Jurkat, Clone E6-1 (cell line): ENCODE measurements around the gene IFITM5.
"Not testable (repeated sequence)": the region's sequence is repeated elsewhere in the genome, so short reads cannot be mapped to it uniquely, and the experiment has no call there.

Experiments used
- DNase-seq: peaks from one replicate; pipeline ENCODE4 v3.0.0-alpha.2; 2011; ENCODE audit warnings: low read depth, low spot score
- H3K4me3 ChIP-seq: 2 replicates; pipeline ENCODE4 v1.5.1; 2011; ENCODE audit warnings: mild to moderate bottlenecking, low read length, control low read depth, moderate library complexity

Gene IFITM5

GRCh38 chr11:314554-314875, 15.2 kb upstream of the IFITM5 start:
- DNase-seq: not testable (repeated sequence)
- H3K4me3 ChIP-seq: peak overlapping the region; percentile 56

GRCh38 chr11:313787-314553, 14.6 kb upstream of the IFITM5 start, which contains the start of gene IFITM1:
IFITM1 (plus strand) TSS chr11:314040; CDS start chr11:314171, 131 bp downstream.
- peak; percentile 82 for DNase-seq
- H3K4me3 ChIP-seq: peak within 1 kb of the TSS; percentile 56

- H3K4me3 ChIP-seq: peak overlapping the region; percentile 56
Measured at GRCh38 chr11:313304-313786, 14.0 kb upstream of the IFITM5 start.

GRCh38 chr11:312092-312816, 12.9 kb upstream of the IFITM5 start:
- DNase-seq: no peak
- no peak overlapping the region for H3K4me3 ChIP-seq

More at GRCh38 chr11:313304-313786, 14.0 kb upstream of the IFITM5 start:
- DNase-seq: no peak

GRCh38 chr11:311013-311748, 11.9 kb upstream of the IFITM5 start:
- H3K4me3 ChIP-seq, DNase-seq: not testable (repeated sequence)

- DNase-seq, H3K4me3 ChIP-seq: not testable (repeated sequence)
Measured at GRCh38 chr11:309979-310572, 10.8 kb upstream of the IFITM5 start.

GRCh38 chr11:308740-309665, 9.7 kb upstream of the IFITM5 start:
- DNase-seq, H3K4me3 ChIP-seq: not testable (repeated sequence)

DNA sequence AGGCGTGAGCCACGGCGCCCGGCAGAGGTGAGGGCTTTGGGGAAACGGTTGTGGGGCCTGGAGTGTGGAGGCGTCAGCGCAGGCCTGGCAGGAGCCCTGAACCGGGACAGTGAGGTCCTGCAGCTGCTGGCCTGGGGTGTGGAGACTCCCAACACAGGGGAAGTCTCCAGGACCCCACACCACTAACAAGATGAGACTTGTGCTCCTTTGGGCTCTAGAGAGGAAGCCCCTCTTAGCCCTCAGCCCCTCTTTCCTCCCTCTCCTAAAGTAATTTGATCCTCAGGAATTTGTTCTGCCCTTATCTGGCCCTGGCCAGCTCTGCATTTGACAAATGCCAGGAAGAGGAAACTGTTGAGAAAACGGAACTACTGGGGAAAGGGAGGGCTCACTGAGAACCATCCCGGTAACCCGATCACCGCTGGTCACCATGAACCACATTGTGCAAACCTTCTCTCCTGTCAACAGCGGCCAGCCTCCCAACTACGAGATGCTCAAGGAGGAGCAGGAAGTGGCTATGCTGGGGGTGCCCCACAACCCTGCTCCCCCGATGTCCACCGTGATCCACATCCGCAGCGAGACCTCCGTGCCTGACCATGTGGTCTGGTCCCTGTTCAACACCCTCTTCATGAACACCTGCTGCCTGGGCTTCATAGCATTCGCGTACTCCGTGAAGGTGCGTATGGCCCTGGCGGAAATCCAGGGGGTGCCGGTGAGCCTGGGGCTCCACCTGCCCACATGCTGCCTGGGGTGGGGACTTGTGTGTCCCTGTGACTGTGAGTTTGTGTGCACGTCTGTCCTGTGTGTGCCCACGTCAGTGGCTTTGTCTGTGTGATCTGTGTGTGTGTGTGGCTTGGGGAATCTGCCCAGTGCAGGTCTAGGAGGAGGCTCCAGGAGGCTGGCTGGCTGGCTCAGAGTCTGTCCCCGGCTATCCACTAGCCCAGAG, 8.7 kb upstream of the IFITM5 start, which contains the start of gene IFITM2:
Gene IFITM2 (plus strand): TSS at position 51 of the 943 bp plus-strand sequence. CDS start 377 bp downstream, at position 428.
- not testable (repeated sequence) for DNase-seq
- peak within 1 kb of the TSS; percentile 58 for H3K4me3 ChIP-seq

- no peak overlapping the region for H3K4me3 ChIP-seq
- DNase-seq: no peak
Measured at GRCh38 chr11:306645-307371, 7.5 kb upstream of the IFITM5 start.

GRCh38 chr11:305844-306211, 6.5 kb upstream of the IFITM5 start:
- no peak for DNase-seq
- H3K4me3 ChIP-seq: no peak overlapping the region

DNA sequence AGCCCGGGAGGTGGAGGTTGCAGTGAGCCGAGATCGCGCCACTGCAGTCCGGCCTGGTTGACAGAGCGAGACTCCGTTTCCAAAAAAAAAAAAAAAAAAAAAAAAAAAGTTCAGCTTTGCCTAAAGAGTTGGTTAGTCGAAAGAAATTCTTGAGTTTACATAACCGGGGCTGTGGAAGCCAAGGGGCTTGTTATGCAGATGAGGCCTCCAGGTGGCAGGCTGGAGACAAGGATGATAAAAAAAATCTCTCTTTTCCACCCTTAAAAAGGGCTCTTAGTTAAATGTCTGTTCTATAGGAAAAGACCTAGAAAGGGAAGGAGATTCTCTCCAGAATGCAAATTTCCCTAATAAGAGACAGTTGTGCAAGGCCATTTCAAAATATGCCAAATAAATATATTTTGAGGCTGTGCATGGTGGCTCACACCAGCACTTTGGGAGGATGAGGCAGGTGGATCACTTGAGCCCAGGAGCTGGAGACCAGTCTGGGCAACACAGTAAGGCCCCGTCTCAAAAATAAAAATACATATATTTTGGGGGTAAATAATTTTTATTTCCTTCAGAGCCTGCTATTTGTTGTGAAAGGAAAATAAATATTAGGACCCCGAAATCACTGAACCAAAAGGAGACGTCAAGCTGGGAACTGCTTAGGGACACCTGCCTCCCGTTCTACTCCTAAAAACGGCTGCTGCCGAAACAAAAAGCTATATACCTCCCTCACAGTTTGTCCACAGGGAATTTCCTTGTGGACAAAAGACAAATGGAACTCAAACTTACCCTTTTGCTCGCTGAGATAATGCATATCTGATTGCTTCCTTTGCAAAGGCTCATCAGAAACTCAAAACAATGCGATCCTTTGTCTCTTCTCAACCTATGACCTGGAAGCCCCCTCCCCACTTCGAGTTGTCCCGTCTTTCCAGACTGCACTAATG, 5.9 kb upstream of the IFITM5 start:
- DNase-seq: peak; percentile 60
- no peak overlapping the region for H3K4me3 ChIP-seq

DNA sequence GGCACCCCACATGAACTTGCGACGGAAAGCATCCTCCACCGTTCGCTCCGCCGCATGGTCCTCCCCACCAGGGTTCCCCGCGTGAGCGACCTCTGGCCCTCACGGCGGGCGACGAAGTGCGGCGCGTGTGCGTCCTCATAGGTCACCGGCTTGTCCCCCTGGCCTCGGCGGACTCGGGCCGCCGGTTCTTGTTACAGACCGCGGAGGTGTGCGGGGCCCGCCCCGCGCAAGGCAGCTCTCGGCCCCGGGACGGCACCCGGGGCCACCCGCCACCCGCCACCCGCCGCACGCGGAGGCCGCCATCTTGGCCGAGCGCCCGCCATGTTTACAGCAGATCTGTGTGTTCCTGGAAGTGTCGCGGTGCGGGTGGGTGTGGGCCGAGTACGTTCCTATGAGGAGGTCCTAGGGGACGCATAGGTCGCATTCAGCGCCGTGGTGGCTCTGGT, 4.8 kb upstream of the IFITM5 start:
- no peak overlapping the region for H3K4me3 ChIP-seq
- no peak for DNase-seq

GRCh38 chr11:303363-303762, 4.0 kb upstream of the IFITM5 start:
- no peak overlapping the region for H3K4me3 ChIP-seq
- DNase-seq: no peak

DNA sequence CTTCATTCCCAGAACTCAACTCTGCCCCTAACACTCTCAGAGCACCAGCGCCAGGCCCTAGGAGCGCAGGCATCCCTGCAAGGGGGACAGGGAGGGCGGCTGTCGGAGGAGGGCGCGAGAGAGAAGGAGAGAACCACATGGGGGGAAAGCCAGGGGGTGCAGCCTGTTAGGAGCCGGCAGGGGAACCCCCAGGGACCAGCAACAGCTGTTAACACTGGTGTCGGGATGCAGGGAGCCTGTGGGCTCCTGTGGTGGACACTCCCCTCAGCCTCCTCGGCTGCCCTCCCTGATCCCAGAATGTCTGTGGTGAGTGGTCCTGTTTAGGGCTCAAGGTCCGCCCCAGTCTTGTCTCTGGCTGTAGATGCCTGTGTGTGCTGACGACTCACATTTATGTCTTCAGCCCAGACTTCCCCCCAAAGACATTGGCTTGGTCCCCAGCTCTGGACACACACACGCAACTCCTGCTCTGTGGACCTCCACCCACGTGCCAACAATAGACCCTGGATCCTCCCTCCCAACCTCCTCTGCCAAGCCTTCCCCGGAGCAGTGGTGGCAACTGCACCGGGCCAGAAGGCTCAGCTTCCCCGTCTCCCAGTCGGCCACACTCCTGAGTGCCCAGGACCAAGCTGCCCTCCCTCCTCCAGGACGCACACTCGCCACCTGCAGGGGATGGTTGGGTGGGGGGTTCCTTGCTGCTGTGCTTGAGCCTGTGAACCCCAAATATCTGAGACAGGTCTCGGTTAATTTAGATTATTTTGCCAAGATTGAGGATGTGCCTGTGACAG, 817 bp upstream of the IFITM5 start:
- no peak overlapping the region for H3K4me3 ChIP-seq
- no peak for DNase-seq
